Activated T-cell treated with anti-CD3 and anti-CD28 coated beads, Interleukin-2, amount 50 U/mL, for 48 hours (primary cell): ENCODE data around the gene TUT4.
"Not testable (repeated sequence)": the region's sequence is repeated elsewhere in the genome, so short reads cannot be mapped to it uniquely, and the experiment has no call there.

Experiments used
- DNase-seq, 2 experiments: peaks; one replicate each; pipeline ENCODE4 v3.0.0-alpha.2; 2020

TUT4 gene, protein sequence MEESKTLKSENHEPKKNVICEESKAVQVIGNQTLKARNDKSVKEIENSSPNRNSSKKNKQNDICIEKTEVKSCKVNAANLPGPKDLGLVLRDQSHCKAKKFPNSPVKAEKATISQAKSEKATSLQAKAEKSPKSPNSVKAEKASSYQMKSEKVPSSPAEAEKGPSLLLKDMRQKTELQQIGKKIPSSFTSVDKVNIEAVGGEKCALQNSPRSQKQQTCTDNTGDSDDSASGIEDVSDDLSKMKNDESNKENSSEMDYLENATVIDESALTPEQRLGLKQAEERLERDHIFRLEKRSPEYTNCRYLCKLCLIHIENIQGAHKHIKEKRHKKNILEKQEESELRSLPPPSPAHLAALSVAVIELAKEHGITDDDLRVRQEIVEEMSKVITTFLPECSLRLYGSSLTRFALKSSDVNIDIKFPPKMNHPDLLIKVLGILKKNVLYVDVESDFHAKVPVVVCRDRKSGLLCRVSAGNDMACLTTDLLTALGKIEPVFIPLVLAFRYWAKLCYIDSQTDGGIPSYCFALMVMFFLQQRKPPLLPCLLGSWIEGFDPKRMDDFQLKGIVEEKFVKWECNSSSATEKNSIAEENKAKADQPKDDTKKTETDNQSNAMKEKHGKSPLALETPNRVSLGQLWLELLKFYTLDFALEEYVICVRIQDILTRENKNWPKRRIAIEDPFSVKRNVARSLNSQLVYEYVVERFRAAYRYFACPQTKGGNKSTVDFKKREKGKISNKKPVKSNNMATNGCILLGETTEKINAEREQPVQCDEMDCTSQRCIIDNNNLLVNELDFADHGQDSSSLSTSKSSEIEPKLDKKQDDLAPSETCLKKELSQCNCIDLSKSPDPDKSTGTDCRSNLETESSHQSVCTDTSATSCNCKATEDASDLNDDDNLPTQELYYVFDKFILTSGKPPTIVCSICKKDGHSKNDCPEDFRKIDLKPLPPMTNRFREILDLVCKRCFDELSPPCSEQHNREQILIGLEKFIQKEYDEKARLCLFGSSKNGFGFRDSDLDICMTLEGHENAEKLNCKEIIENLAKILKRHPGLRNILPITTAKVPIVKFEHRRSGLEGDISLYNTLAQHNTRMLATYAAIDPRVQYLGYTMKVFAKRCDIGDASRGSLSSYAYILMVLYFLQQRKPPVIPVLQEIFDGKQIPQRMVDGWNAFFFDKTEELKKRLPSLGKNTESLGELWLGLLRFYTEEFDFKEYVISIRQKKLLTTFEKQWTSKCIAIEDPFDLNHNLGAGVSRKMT (N-terminal part only)

DNA sequence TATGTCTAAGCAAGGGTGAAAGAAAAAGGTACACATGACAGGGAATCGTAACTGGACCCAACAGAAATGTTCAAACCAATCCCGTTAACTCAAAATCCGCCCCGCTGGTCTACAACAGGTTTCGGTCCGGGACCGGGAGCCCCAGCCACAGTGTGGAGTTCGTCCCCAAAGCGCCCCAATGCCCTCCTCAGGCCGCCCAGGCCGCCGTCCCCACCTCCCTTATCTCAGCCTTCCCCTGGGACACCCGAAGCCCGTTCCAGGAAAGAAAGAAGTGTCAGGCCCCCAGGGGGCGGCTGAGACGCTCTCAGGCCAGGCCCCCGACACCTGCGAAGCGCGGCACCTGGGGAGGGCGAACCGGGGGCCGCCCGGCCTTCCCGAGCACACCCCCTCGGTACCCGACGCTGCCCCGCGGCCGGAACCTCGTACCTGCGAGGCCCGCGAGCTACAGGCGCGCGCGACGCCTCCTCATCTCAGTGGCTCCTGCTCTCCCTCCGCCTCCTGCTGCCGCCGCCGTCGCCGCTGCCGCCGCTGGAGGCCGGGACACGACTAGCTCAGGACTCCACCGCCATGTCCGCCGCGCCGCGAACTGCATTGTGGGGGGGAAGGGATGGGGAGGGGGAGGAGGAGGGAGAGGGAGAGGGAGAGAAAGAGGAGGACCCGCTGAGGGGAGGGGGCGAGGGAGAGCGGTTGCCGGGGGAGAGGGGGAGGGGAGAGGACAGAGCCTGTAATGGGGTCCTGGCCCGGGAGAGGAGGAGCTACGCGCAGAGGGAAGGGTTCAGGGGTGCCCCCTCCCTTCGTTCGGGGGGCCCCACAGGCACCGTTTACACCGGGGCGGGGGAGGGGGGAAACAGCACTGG, at the start of gene TUT4:
TSS of gene TUT4 (minus strand) at position 588 of the 857 bp plus-strand sequence. CDS start 26,812 bp downstream, outside the sequence.
- peak; percentile 83 to 84 for DNase-seq

DNA sequence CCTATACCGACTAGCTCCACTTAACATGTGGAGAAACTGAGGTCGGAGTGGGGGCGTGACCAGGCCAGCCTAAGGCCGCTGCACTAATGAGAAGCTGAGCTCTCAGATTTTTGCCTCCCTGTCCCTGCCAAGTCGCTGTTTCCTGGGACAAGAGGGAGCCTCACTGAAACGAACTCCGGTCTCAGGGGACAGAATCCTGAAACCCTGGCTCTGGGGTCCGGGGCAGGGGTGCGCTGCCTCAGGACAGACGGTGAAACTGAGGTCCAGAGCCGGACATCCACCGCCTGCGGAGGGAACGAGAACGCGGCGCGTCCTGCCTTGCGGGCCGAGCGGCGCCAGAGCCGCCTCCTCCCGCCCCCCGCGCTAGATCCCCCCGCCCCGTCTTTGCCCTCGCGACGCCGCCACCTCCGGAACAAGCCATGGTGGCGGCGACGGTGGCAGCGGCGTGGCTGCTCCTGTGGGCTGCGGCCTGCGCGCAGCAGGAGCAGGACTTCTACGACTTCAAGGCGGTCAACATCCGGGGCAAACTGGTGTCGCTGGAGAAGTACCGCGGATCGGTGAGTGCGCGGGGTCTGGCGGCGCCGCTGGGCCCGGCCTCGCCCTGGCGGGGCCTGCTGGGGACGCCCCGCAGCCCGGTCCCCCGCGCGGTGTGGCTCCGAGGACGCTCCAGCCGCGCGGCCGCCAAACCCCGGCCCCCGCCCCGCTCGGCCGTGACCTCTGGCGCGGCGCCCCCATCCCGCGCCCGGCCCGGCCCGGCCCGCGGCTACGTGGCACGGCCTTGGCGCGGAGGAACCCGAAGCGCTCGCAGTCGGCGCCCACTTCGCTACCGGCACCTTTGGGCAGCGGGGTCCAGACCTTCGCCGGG, 49.3 kb upstream of the TUT4 start, which contains the start of gene GPX7:
TSS of gene GPX7 (plus strand) at position 381 of the 865 bp plus-strand sequence. CDS start at position 420, 39 bp downstream.
- peak; percentile 68 to 71 for DNase-seq

- no peak for DNase-seq
Observed at GRCh38 chr1:52601519-52601918, 48.6 kb upstream of the TUT4 start.

GRCh38 chr1:52600533-52601179, 47.8 kb upstream of the TUT4 start:
- no peak for DNase-seq

GRCh38 chr1:52599236-52599635, 46.3 kb upstream of the TUT4 start:
- DNase-seq: no peak

DNA sequence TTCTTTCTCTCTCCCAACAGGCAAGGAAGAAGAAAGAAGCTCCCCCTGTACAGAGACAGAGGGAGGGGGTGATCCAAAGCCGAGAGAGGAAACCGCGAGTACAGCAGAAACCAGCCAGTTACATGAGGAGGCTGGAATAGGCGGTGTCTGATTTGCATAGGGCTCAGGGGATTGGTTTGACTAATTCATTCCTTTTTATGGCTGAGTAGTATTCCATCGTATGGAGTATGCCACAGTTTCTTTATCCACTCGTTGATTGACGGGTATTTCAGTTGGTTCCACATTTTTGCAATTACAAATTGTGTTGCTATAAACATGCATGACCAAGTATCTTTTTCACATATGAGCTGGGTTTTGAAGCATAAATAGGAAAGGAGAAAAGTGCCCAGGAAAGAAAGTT, 45.8 kb upstream of the TUT4 start:
- DNase-seq: no peak

DNA sequence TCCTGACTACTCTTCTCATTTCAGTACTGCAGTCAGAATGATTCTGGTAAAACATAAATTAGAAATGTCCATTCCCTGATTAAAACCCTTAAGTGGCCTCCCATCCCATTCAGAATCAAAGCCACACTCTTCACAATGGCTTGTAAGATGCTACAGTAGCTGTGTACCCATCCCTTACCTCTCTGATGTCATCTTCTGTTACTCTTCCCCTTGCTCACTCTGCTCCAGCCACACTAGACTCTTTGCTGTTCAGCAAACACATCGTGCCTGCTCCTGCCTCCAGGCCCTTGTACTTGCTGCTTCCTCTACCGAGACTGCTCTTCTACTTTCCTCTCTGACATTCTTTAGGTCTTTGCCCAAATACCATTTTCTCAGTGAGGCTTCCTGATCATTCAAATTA, 45.0 kb upstream of the TUT4 start:
- DNase-seq: no peak

GRCh38 chr1:52595061-52595460, 42.2 kb upstream of the TUT4 start:
- DNase-seq: no peak

DNA sequence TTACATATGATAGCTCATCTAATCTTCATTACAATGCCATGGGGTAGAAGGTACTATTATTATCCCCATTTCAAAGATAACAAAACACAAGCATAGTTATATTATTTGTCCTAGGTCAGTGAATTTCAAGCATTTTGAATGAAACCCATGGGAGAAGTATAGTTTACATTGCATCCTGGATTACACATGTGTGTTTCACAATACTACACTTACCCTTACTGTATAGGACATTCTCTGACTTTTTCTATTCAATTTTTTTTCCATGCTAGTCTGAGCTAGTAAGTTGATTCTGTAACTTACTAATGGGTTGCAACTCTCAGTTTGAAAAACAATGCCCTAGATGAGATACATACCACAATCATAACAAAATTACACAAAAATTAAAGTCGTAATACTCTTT, 40.6 kb upstream of the TUT4 start:
- no peak for DNase-seq

- no peak for DNase-seq
Observed at GRCh38 chr1:52592637-52593323, 39.9 kb upstream of the TUT4 start.

- DNase-seq: no peak
Observed at GRCh38 chr1:52590266-52590665, 37.4 kb upstream of the TUT4 start.

DNA sequence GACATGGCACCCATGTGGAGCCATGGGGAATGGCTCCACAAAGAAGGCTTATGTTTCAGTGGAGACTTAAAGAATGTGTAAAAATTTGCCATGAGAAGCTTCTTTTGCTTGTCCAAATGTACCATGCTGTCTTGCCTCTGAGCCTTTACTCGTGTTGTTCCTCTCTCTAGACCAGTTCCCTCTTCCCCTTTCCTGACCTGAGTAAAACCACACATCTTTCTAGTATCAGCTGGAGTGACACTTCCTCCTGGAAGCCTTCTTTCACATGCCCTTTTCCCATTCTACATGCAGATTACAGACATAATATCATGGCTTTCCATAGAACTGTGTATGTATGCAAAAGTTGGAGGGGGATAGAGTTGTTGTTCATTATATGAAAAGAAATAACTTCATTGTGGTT, 35.6 kb upstream of the TUT4 start:
- no peak for DNase-seq

DNA sequence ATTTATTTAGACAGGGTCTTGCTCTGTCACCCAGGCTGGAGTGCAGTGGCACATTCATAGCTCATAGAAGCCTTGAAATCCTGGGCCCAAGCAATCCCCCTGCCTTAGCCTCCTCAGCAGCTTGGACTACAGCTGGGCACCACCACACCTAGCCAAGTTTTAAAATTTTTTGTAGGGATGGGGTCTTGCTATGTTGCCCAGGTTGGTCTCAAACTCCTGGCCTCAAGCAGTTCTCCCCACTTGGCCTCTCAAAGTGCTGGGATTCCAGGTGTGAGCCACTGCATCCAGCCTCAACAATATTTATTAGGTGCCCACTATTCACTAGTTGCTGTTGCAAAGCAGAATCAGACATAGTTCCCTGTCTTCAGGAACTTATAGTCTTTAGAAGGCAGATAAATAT, 35.1 kb upstream of the TUT4 start:
- no peak for DNase-seq

- DNase-seq: no peak
Observed at GRCh38 chr1:52585474-52585873, 32.6 kb upstream of the TUT4 start.

DNA sequence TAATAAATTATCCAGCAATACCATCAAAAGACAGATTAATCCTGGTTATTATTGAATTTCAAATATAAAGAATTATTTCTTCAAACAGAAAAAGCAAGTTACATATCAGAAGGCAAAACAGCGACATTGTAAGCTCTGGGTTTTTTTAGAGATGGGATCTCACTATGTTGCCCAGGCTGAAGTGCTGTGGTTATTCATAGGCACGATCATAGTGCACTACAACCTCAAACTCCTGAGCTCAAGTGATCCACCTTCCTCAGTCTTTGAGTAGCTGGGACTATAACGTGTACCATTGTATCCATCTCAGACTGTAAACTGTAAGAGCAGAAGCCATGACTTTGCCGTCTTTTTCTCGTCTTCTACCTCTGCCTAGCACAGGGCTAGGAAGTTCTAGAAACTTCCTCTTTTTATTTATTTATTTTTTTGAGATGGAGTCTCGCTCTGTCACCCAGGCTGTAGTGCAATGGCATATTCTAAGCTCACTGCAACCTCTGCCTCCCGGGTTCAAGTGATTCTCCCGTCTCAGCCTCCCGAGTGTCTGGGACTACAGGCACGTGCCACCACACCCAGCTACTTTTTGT, 29.3 kb upstream of the TUT4 start:
- DNase-seq: no peak

DNA sequence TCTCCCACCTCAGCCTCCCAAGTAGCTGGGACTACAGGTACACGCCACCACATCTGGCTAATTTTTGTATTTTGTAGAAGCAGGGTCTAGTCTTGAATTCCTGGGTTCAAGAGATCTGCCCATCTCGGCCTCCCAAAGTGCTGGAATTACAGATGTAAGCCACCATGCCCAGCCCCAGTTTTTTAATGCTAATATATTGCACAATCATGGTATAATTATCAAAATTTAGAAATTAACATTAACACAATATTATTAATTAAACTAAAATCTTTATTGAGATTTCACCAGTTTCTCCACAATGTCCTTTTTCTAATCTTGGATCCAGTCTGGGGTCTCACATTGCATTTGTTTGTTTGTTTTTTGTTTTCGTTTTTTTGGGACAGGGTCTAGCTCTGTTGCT, 27.4 kb upstream of the TUT4 start:
- DNase-seq: no peak

DNA sequence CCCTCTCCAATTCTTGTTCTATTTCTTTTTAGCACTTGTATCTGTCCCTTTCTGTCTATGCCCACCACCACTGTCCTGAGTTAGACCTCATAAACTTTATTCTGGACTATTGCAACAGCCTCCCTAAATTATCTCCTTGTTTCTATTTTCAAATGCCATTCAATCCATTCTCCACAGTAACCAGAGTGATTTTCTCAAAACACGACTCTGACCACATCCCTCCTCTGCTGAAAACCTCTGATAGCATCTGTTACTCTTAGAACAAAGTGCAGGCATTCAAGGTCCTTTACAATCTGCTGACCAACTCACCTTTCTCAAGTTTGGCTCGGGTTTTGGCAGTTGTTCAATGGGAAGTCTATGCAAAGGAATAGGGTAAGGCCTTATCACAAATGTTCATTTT, 26.5 kb upstream of the TUT4 start:
- no peak for DNase-seq

GRCh38 chr1:52578066-52578465, 25.2 kb upstream of the TUT4 start:
- not testable (repeated sequence) for DNase-seq

- no peak for DNase-seq
Observed at GRCh38 chr1:52576074-52576473, 23.2 kb upstream of the TUT4 start.
